ENCODE measurements around the gene PDE4B. TPM values are rescaled to one million over a fixed set of nuclear protein-coding genes. Genes with fewer than 3 reads are reported as not detected.
"Not testable (repeated sequence)": the region's sequence is repeated elsewhere in the genome, so short reads cannot be mapped to it uniquely, and the experiment has no call there.

PDE4B gene
- total RNA-seq, 1 donor from 2014 or later = 0.29 TPM

- no peak for DNase-seq (ENCODE audit: low spot score, unreplicated experiment)
- TF ChIP-seq CTCF (IDR thresholded peaks at IDR 0.05; ENCODE audit: unreplicated experiment) = no peak
- Mint-ChIP-seq H3K27me3 (no peaks in the 10 kb centered on the region), H3K4me3 (ENCODE audit: low read depth) (no peak overlapping the region), H3K4me1 (ENCODE audit: low read depth) (peaks cover 10% of the 10 kb centered on the region), H3K9me3 (ENCODE audit: low read depth) (no peaks in the 10 kb centered on the region), H3K36me3 (ENCODE audit: insufficient read depth) (no peaks in the 10 kb centered on the region), H3K27ac (no peak overlapping the region)
These were observed 520.7 kb downstream of the PDE4B start for GRCh38 chr1:66313429-66313828.

- H3K27ac Mint-ChIP-seq = no peak overlapping the region
- no peak overlapping the region for H3K4me3 Mint-ChIP-seq (ENCODE audit: low read depth)
- no peaks in the 10 kb centered on the region for H3K27me3 Mint-ChIP-seq
- no peaks in the 10 kb centered on the region for H3K36me3 Mint-ChIP-seq (ENCODE audit: insufficient read depth)
- no peak for DNase-seq (ENCODE audit: low spot score, unreplicated experiment)
- TF ChIP-seq CTCF (IDR thresholded peaks at IDR 0.05; ENCODE audit: unreplicated experiment) = no peak
- H3K9me3 Mint-ChIP-seq (ENCODE audit: low read depth) = no peaks in the 10 kb centered on the region
- peaks cover 10% of the 10 kb centered on the region for H3K4me1 Mint-ChIP-seq (ENCODE audit: low read depth)
These were observed 523.0 kb downstream of the PDE4B start for GRCh38 chr1:66315671-66316070.

- Mint-ChIP-seq H3K27me3 (no peaks in the 10 kb centered on the region), H3K9me3 (ENCODE audit: low read depth) (no peaks in the 10 kb centered on the region), H3K27ac (no peak overlapping the region), H3K4me3 (ENCODE audit: low read depth) (no peak overlapping the region), H3K36me3 (ENCODE audit: insufficient read depth) (no peaks in the 10 kb centered on the region), H3K4me1 (ENCODE audit: low read depth) (peaks cover 10% of the 10 kb centered on the region)
- no peak for DNase-seq (ENCODE audit: low spot score, unreplicated experiment)
- no peak for TF ChIP-seq CTCF (IDR thresholded peaks at IDR 0.05; ENCODE audit: unreplicated experiment)
These were observed 524.0 kb downstream of the PDE4B start for GRCh38 chr1:66316464-66317247.

GRCh38 chr1:66317248-66317515 is 524.5 kb downstream of the PDE4B start:
- no peaks in the 10 kb centered on the region for H3K36me3 Mint-ChIP-seq (ENCODE audit: insufficient read depth)
- no peaks in the 10 kb centered on the region for H3K27me3 Mint-ChIP-seq
- no peak overlapping the region for H3K4me3 Mint-ChIP-seq (ENCODE audit: low read depth)
- no peaks in the 10 kb centered on the region for H3K9me3 Mint-ChIP-seq (ENCODE audit: low read depth)
- H3K4me1 Mint-ChIP-seq (ENCODE audit: low read depth) = peaks cover 10% of the 10 kb centered on the region
- H3K27ac Mint-ChIP-seq = no peak overlapping the region
- no peak for TF ChIP-seq CTCF (IDR thresholded peaks at IDR 0.05; ENCODE audit: unreplicated experiment)
- DNase-seq (ENCODE audit: low spot score, unreplicated experiment) = no peak

- H3K27ac Mint-ChIP-seq = no peak overlapping the region
- DNase-seq (ENCODE audit: low spot score, unreplicated experiment) = no peak
- H3K36me3 Mint-ChIP-seq (ENCODE audit: insufficient read depth) = no peaks in the 10 kb centered on the region
- no peaks in the 10 kb centered on the region for H3K9me3 Mint-ChIP-seq (ENCODE audit: low read depth)
- peaks cover 10% of the 10 kb centered on the region for H3K4me1 Mint-ChIP-seq (ENCODE audit: low read depth)
- H3K4me3 Mint-ChIP-seq (ENCODE audit: low read depth) = no peak overlapping the region
- H3K27me3 Mint-ChIP-seq = no peaks in the 10 kb centered on the region
- no peak for TF ChIP-seq CTCF (IDR thresholded peaks at IDR 0.05; ENCODE audit: unreplicated experiment)
These were observed 527.5 kb downstream of the PDE4B start for GRCh38 chr1:66320231-66320630.

GRCh38 chr1:66322462-66322861 is 529.8 kb downstream of the PDE4B start:
- H3K4me1 Mint-ChIP-seq (ENCODE audit: low read depth); H3K27ac Mint-ChIP-seq: not testable (repeated sequence)

More at GRCh38 chr1:66322462-66322861, 529.8 kb downstream of the PDE4B start:
- not testable (repeated sequence) for H3K36me3 Mint-ChIP-seq (ENCODE audit: insufficient read depth); DNase-seq (ENCODE audit: low spot score, unreplicated experiment); H3K9me3 Mint-ChIP-seq (ENCODE audit: low read depth); H3K4me3 Mint-ChIP-seq (ENCODE audit: low read depth); H3K27me3 Mint-ChIP-seq

Data from progenitor cell of endocrine pancreas (in vitro differentiated cells).